ENCODE results near the gene NR6A1. TPM values are rescaled to one million over a fixed set of nuclear protein-coding genes. Genes with fewer than 3 reads are reported as not detected.

Gene NR6A1
- total and polyA plus RNA-seq, 10 donors: 0.14 to 3.7 (median 1.9) TPM

DNA sequence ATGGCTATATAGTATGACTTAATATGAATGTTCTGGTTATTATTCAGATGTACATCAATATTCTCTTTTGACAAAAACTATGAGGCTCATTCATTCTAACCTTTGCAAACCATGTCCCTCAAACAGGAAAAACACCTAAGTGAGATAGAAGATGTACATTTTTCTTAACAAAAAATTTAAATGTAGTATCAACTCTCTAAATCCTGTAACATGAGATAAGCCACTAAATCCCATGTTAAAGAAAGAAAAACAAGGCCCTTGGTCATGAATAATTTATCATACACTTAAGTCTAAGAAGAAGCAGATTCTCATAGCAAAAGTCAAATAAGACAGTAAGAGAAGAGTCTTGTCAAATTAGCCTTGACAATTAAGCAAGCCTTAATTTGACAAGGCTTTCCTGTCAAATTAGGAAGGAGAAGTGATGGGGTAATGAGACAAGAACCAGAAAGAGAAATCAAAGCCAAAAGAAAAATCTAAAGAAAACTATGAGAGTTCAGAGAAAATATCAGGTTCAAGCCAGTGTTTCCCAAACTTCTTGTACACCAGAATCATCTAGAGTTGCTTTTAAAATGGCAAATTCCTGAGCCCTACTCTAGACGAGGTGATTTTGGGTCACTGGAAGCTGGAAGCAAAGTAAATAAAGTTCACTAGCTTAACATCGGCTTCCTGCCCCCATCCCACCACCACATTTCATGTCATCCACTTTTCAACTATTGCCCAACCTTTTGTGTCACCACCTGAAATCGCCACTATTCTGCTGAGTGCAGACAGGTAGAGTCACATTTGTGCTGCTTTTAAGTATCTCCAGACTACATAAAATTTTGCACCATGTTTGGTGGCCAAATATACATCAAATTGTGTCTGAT, 76.5 kb downstream of the NR6A1 start:
- no peak for TF ChIP-seq POLR2A (IDR thresholded peaks at IDR 0.05)
- TF ChIP-seq, protein P1, sequence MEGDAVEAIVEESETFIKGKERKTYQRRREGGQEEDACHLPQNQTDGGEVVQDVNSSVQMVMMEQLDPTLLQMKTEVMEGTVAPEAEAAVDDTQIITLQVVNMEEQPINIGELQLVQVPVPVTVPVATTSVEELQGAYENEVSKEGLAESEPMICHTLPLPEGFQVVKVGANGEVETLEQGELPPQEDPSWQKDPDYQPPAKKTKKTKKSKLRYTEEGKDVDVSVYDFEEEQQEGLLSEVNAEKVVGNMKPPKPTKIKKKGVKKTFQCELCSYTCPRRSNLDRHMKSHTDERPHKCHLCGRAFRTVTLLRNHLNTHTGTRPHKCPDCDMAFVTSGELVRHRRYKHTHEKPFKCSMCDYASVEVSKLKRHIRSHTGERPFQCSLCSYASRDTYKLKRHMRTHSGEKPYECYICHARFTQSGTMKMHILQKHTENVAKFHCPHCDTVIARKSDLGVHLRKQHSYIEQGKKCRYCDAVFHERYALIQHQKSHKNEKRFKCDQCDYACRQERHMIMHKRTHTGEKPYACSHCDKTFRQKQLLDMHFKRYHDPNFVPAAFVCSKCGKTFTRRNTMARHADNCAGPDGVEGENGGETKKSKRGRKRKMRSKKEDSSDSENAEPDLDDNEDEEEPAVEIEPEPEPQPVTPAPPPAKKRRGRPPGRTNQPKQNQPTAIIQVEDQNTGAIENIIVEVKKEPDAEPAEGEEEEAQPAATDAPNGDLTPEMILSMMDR (IDR thresholded peaks at IDR 0.05 in 8 of 11, conservative IDR thresholded peaks at IDR 0.05 in 3 of 11): no peak
- no peak for TF ChIP-seq POLR2AphosphoS5 (IDR thresholded peaks at IDR 0.05)
- Histone ChIP-seq H3K4me3 (no peak overlapping the region), H3K4me1 (peaks cover 0 to 29% (median 0%) of the 10 kb centered on the region in 6 donors), H3K27ac (no peak overlapping the region), H3K9me3 (no peaks in the 10 kb centered on the region), H3K36me3 (no peaks in the 10 kb centered on the region), H3K27me3 (replicated peaks in 1 of 7) (no peaks in the 10 kb centered on the region)
- intact Hi-C loops (cut with DNase I; ENCODE audit: low total_unique reads): no loop called here
- WGBS, 5 donors: 54 to 79% (median 67%) methylated on average over 3 of the region's 3 CpGs
- no peak for DNase-seq

DNA sequence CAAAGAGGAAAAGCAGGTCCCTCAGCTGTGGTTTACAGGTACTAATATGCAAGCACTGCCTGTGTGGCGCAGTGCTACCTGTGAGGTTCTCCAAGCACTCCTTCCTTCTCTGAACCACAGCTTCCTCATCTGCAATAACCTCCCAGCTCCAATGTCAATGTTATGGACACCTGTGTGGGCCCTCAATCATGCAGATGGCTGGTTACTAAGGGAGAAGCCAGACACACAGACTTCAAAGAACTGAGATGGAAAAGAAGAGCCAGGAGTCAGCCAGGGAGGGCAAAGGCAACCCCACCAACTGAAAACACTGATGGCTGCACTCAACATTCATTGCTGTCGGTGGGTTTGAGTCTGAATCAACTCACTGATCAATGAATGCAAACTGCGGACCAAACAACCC, 77.7 kb downstream of the NR6A1 start:
- peaks cover 0 to 29% (median 0%) of the 10 kb centered on the region in 6 donors for H3K4me1 ChIP-seq
- no peaks in the 10 kb centered on the region for H3K27me3 ChIP-seq (replicated peaks in 1 of 7)
- H3K36me3 ChIP-seq: no peaks in the 10 kb centered on the region
- no peak for DNase-seq
- no peaks in the 10 kb centered on the region for H3K9me3 ChIP-seq
- no peak overlapping the region for H3K27ac ChIP-seq
- WGBS, 5 donors: 83 to 95% (median 88%) methylated on average over 3 of the region's 3 CpGs
- intact Hi-C loops (cut with DNase I; ENCODE audit: low total_unique reads): no loop called here
- no peak overlapping the region for H3K4me3 ChIP-seq
- TF ChIP-seq, protein P1 (IDR thresholded peaks at IDR 0.05 in 8 of 11, conservative IDR thresholded peaks at IDR 0.05 in 3 of 11): no peak
- TF ChIP-seq POLR2A (IDR thresholded peaks at IDR 0.05) (no peak), POLR2AphosphoS5 (IDR thresholded peaks at IDR 0.05) (no peak)

DNA sequence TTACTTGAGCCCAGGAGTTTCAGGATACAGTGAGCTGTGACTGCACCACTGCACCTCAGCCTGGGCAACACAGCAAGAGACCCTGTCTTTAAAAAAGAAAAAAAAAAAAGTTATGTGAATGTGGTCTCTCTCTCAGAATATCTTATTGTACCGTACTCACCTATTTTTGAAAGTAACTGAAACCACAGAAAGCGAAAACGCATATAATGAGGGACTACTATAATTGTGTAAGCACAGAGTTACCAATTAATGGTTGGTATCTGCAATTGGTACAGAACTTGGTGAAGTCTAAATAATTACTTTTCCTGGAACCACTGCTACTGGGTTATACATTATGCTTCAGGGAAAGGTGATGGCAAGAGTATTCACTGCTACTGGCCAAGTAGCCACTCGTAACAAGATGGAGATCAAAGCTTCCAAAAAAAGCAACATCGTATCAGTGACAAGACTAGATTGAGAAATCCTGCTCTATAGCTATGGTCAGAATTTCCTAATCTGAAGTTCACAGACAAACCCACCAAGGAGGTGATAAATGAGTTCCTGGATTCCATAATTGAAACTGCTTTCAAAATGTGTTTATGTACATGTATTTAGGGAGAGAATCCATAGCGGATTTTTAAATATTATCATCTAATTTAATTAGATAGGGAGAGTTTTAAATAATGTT, 82.7 kb downstream of the NR6A1 start:
- no peaks in the 10 kb centered on the region for H3K27me3 ChIP-seq (replicated peaks in 1 of 7)
- 69 to 93% (median 77%) methylated on average over 6 of the region's 6 CpGs for WGBS, 5 donors
- H3K27ac ChIP-seq: no peak overlapping the region
- H3K36me3 ChIP-seq: no peaks in the 10 kb centered on the region
- intact Hi-C loops (cut with DNase I; ENCODE audit: low total_unique reads): no loop called here
- DNase-seq: no peak
- TF ChIP-seq, protein P1 (IDR thresholded peaks at IDR 0.05 in 8 of 11, conservative IDR thresholded peaks at IDR 0.05 in 3 of 11): no peak
- TF ChIP-seq POLR2AphosphoS5 (IDR thresholded peaks at IDR 0.05) (no peak), POLR2A (IDR thresholded peaks at IDR 0.05) (no peak)
- H3K4me1 ChIP-seq: peaks cover 0 to 11% (median 0%) of the 10 kb centered on the region in 6 donors
- no peaks in the 10 kb centered on the region for H3K9me3 ChIP-seq
- H3K4me3 ChIP-seq: no peak overlapping the region

DNA sequence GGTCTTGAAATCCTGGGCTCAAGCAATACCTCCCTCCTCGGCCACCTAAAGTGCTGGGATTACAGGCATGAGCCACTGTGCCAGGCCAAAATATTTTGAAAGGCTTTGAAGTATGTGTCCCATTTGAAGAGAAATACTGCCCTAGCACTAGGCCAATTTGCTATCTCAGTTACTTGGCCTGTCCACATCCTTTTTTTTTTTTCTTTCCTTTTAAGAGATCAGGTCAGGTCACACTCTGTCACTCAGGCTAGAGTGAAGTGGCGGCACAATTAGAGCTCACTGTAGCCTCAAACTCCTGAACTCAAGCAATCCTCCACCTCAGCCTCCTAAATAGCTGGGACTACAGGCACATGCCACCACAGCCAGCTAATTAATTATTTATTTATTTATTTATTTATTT, 84.2 kb downstream of the NR6A1 start:
- H3K27me3 ChIP-seq (replicated peaks in 1 of 7): no peaks in the 10 kb centered on the region
- TF ChIP-seq POLR2AphosphoS5 (IDR thresholded peaks at IDR 0.05): no peak
- no peaks in the 10 kb centered on the region for H3K9me3 ChIP-seq
- H3K4me3 ChIP-seq: no peak overlapping the region
- peaks cover 0 to 8% (median 0%) of the 10 kb centered on the region in 6 donors for H3K4me1 ChIP-seq
- intact Hi-C loops (cut with DNase I; ENCODE audit: low total_unique reads): no loop called here
- DNase-seq: no peak
- H3K27ac ChIP-seq: no peak overlapping the region
- no peaks in the 10 kb centered on the region for H3K36me3 ChIP-seq
- WGBS, 5 donors: 78 to 98% (median 89%) methylated on average over 2 of the region's 2 CpGs
